BJ (cell line): ENCODE data around the gene GNG2. TPM values are rescaled to one million over a fixed set of nuclear protein-coding genes. Genes with fewer than 3 reads are reported as not detected.

Experiments used
- CTCF ChIA-PET: fragments of 350-600 bp; formaldehyde crosslinking; extraction: SDS; loops from one replicate; lab custom pipeline; 2021; ENCODE audit warnings: antibody characterized with exemption, inconsistent platforms; lab: Yijun Ruan, JAX
- POLR2A ChIA-PET: fragments of 300-600 bp; sonication (Branson Sonifier 250); formaldehyde crosslinking; extraction: SDS; loops from one replicate; lab custom pipeline; 2021; ENCODE audit warnings: antibody characterized with exemption; lab: Charles Lee
- DNase-seq: peaks from one replicate; pipeline ENCODE4 v3.0.0-alpha.2; 2011; ENCODE audit warnings: low read depth
- H3K27me3 ChIP-seq: 2 replicates; pipeline ENCODE4 v1.6.0; 2011; ENCODE audit warnings: low read length; ENCODE audit not compliant: control insufficient read depth, insufficient read depth
- H3K36me3 ChIP-seq: 2 replicates; pipeline ENCODE4 v1.5.1; 2011; ENCODE audit warnings: low read length; ENCODE audit not compliant: control insufficient read depth, insufficient read depth
- H3K4me3 ChIP-seq: 2 replicates; pipeline ENCODE4 v1.5.1; 2011; ENCODE audit warnings: low read depth, mild to moderate bottlenecking, control low read depth, low read length
- CTCF ChIP-seq: IDR thresholded peaks from 2 replicates; pipeline ENCODE4 v1.5.1; 2011; ENCODE audit warnings: low read depth, mild to moderate bottlenecking, control low read depth, inconsistent platforms, low read length, moderate library complexity; ENCODE audit not compliant: insufficient read depth
- polyA plus RNA-seq: library from polyadenylated mRNA; depleted of rRNA; stranded (reverse); fragments of >200 nt; gene quantifications from 2 replicates; pipeline ENCODE4 v1.2.3, GENCODE V29; 2011

Gene GNG2
- polyA plus RNA-seq, 1 experiment, result 4.5 TPM

- H3K36me3 ChIP-seq, result no peaks in the 10 kb centered on the region
- POLR2A ChIA-PET, result interaction anchor here (0.7 kb wide), 1 partner anchor 15 kb away, joined by 3 read pairs; the partner anchor contains the start of gene GNG2
- CTCF ChIA-PET, result interaction anchor here (1.5 kb wide), 1 partner anchor 17 kb away, joined by 4 read pairs; no protein-coding TSS in a partner anchor
- TF ChIP-seq CTCF, result no peak
- no peak overlapping the region for H3K4me3 ChIP-seq
- DNase-seq, result no peak
- no peaks in the 10 kb centered on the region for H3K27me3 ChIP-seq
Observed at GRCh38 chr14:51845811-51846210, 14.6 kb upstream of the GNG2 start.

GRCh38 chr14:51846631-51847488 lies 13.6 kb upstream of the GNG2 start:
- CTCF ChIA-PET, result interaction anchor here (1.5 kb wide), 1 partner anchor 19 kb away, joined by 4 read pairs; no protein-coding TSS in a partner anchor
- DNase-seq, result no peak
- Histone ChIP-seq H3K27me3 (no peaks in the 10 kb centered on the region), H3K36me3 (no peaks in the 10 kb centered on the region), H3K4me3 (no peak overlapping the region)
- TF ChIP-seq CTCF, result no peak
- POLR2A ChIA-PET, result no interaction called here

GRCh38 chr14:51847489-51847796 lies 13.0 kb upstream of the GNG2 start:
- TF ChIP-seq CTCF, result no peak
- Histone ChIP-seq H3K27me3 (no peaks in the 10 kb centered on the region), H3K36me3 (no peaks in the 10 kb centered on the region), H3K4me3 (no peak overlapping the region)
- no peak for DNase-seq
- CTCF ChIA-PET, result no interaction called here
- POLR2A ChIA-PET, result no interaction called here

- no peak for TF ChIP-seq CTCF
- CTCF ChIA-PET, result no interaction called here
- no peak for DNase-seq
- Histone ChIP-seq H3K36me3 (no peaks in the 10 kb centered on the region), H3K4me3 (no peak overlapping the region), H3K27me3 (no peaks in the 10 kb centered on the region)
- POLR2A ChIA-PET, result no interaction called here
Observed at GRCh38 chr14:51848120-51848519, 12.3 kb upstream of the GNG2 start.

GRCh38 chr14:51849097-51849496 lies 11.3 kb upstream of the GNG2 start:
- ChIA-PET CTCF (interaction anchor here (0.6 kb wide), 1 partner anchor 47 kb away, joined by 3 read pairs; no protein-coding TSS in a partner anchor), POLR2A (no interaction called here)
- no peak for DNase-seq
- H3K36me3 ChIP-seq, result no peaks in the 10 kb centered on the region
- TF ChIP-seq CTCF, result no peak
- H3K27me3 ChIP-seq, result no peaks in the 10 kb centered on the region
- no peak overlapping the region for H3K4me3 ChIP-seq
